HG02763 (cell line): ENCODE measurements around the gene DTNB.

Source experiments
- ATAC-seq: cut with Tn5 transposase; IDR thresholded peaks from one replicate; pipeline ENCODE4 v1.9.1; 2021; ENCODE audit warnings: mild to moderate bottlenecking, moderate library complexity; ENCODE audit not compliant: unreplicated experiment

The DTNB gene

GRCh38 chr2:25331686-25332365 lies 341.6 kb downstream of the DTNB start:
- no peak for ATAC-seq

GRCh38 chr2:25330937-25331336 lies 342.4 kb downstream of the DTNB start:
- ATAC-seq = no peak

- no peak for ATAC-seq
Observed at GRCh38 chr2:25330273-25330672, 343.1 kb downstream of the DTNB start.

- ATAC-seq = no peak
Observed at GRCh38 chr2:25328152-25329085, 345.0 kb downstream of the DTNB start.
